ENCODE results near the gene TRPC3. TPM values are rescaled to one million over a fixed set of nuclear protein-coding genes. Genes with fewer than 3 reads are reported as not detected.

Gene TRPC3
- total and polyA plus RNA-seq, 9 donors, result 0.11 to 1.4 (median 0.30) TPM

GRCh38 chr4:121977251-121978171, 25.7 kb upstream of the TRPC3 start:
- Histone ChIP-seq H3K27ac (no peak overlapping the region), H3K36me3 (no peaks in the 10 kb centered on the region), H3K9me3 (no peaks in the 10 kb centered on the region), H3K4me1 (ENCODE audit: insufficient read depth) (no peaks in the 10 kb centered on the region), H3K27me3 (no peaks in the 10 kb centered on the region), H3K4me3 (no peak overlapping the region)
- DNase-seq, result no peak
- TF ChIP-seq POLR2A (IDR thresholded peaks at IDR 0.05) (no peak), CTCF (IDR thresholded peaks at IDR 0.05) (no peak), EP300 (IDR thresholded peaks at IDR 0.05) (no peak)
- 55 to 62% (median 57%) methylated on average over 9 of the region's 9 CpGs for WGBS, 3 donors
- intact Hi-C loops (cut with DNase I), result no loop called here

GRCh38 chr4:121975784-121976183, 23.9 kb upstream of the TRPC3 start:
- intact Hi-C loops (cut with DNase I), result no loop called here
- no peaks in the 10 kb centered on the region for H3K4me1 ChIP-seq (ENCODE audit: insufficient read depth)
- TF ChIP-seq EP300 (IDR thresholded peaks at IDR 0.05) (no peak), CTCF (IDR thresholded peaks at IDR 0.05) (no peak), POLR2A (IDR thresholded peaks at IDR 0.05) (no peak)
- no peak for DNase-seq
- H3K27me3 ChIP-seq, result no peaks in the 10 kb centered on the region
- no peaks in the 10 kb centered on the region for H3K9me3 ChIP-seq
- H3K27ac ChIP-seq, result no peak overlapping the region
- no peak overlapping the region for H3K4me3 ChIP-seq
- H3K36me3 ChIP-seq, result no peaks in the 10 kb centered on the region
- 49 to 66% (median 55%) methylated on average over 2 of the region's 2 CpGs for WGBS, 3 donors

- no peaks in the 10 kb centered on the region for H3K36me3 ChIP-seq
- H3K4me1 ChIP-seq (ENCODE audit: insufficient read depth), result no peaks in the 10 kb centered on the region
- intact Hi-C loops (cut with DNase I), result no loop called here
- no peaks in the 10 kb centered on the region for H3K9me3 ChIP-seq
- WGBS, 3 donors, result 4 to 11% (median 7%) methylated on average over 4 of the region's 4 CpGs
- H3K4me3 ChIP-seq, result no peak overlapping the region
- TF ChIP-seq EP300 (IDR thresholded peaks at IDR 0.05), result no peak
- TF ChIP-seq POLR2A (IDR thresholded peaks at IDR 0.05), result no peak
- TF ChIP-seq CTCF (IDR thresholded peaks at IDR 0.05), result no peak
- no peak overlapping the region for H3K27ac ChIP-seq
- no peak for DNase-seq
- H3K27me3 ChIP-seq, result no peaks in the 10 kb centered on the region
Measured at GRCh38 chr4:121973816-121974215, 22.0 kb upstream of the TRPC3 start.

GRCh38 chr4:121968859-121969258, 17.0 kb upstream of the TRPC3 start:
- H3K4me3 ChIP-seq, result no peak overlapping the region
- TF ChIP-seq CTCF (IDR thresholded peaks at IDR 0.05), result no peak
- no peak for TF ChIP-seq POLR2A (IDR thresholded peaks at IDR 0.05)
- TF ChIP-seq EP300 (IDR thresholded peaks at IDR 0.05), result no peak
- H3K27me3 ChIP-seq, result no peaks in the 10 kb centered on the region
- no peak for DNase-seq
- WGBS, 3 donors, result 67 to 77% (median 69%) methylated on average over 1 of the region's 1 CpG
- no peaks in the 10 kb centered on the region for H3K36me3 ChIP-seq
- no peaks in the 10 kb centered on the region for H3K9me3 ChIP-seq
- H3K27ac ChIP-seq, result no peak overlapping the region
- no peaks in the 10 kb centered on the region for H3K4me1 ChIP-seq (ENCODE audit: insufficient read depth)
- intact Hi-C loops (cut with DNase I), result no loop called here

All from ovary (tissue), 9 donors.